Measurements from ENCODE around the gene KCNQ1OT1.
"Not testable (repeated sequence)": the region's sequence is repeated elsewhere in the genome, so short reads cannot be mapped to it uniquely, and the experiment has no call there.

Gene KCNQ1OT1

DNA sequence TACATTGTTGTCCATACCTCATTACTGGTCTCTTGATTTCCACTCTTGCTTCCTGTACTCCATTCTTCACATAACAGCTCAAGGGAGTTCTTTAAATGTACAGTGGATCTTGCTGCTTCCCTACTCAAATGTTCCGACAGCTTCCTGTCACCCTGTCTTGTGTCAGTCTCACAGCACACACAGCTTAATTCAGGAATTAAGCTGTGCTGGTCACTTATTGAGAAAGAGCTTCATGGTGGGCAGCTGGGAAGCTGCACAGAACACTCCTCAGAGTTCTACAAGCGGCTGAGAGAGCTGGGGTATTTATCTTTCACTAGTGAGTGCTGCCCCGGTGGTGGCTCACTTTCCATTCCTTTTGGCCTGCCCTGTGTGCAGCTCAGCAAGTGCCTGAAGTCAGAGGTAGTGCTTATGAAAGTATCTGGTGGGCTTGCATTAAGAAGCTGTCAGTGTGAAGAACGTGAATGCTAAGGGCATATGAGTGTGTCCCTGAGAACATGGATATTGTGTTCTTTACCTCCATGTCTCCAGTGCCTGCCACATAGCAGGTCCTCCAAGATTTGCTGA lies 48.7 kb downstream of the KCNQ1OT1 start:
- DNase-seq: no peak

DNA sequence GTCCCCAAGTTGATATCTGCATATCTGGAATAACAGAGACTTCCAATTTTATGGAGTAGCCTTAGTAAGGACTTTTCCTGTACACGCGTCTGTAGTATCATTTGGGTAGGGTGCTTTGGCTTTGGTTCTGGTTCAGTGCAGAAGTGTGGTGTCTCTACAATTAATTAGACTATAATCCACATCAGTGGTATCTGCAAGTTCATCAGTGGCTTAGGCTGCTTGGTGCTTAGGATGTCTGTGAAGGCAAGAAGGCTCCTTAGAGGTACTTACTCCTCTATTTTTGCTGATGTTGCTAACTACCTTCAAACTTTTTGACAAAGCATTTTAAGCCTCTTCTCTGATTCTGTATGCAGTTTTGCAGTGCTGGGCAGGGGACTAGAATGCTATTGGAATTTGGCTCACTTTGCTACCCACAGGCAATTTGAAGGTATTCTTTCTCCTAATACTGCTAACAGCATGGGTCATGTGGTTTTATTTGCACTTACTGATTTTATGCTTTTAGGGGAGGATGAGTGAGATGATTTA lies 49.4 kb downstream of the KCNQ1OT1 start:
- no peak for DNase-seq

DNA sequence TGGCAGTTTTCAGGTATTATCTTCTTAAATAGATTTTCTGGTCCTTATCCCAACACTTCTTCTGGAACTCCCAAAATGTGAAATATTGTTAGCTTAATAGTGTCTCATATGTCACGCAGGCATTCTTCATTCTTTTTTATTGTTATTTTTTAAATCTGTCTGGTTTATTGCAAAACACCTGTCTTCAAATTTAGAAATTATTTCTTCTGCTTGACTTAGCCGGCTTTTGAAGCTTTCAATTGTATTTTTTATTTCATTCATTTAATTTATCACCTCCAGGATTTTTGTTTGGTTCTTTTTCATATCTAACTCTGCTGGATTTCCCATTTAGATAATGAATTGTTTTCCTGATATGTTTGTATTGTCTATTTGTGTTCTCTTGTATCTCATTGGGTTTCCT lies 49.9 kb downstream of the KCNQ1OT1 start:
- DNase-seq: no peak

DNA sequence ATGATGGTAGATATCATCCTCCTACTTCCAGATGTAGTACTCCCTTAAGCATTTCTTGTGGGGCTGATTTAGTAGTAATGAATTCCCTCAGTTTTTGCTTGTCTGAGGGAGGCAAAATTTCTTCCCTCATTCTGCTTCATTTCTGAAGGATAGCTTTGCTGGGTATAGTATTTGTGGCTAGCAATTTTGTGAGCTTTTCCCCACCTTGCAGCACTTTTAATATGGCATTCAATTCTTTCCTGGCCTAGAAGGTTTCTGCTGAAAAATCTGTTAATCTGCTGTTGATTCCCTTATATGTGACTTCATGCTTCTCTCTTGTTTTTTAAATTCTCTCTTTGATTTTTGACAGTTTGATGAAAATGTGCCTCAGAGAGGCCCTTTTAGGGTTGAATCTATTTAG lies 50.4 kb downstream of the KCNQ1OT1 start:
- no peak for DNase-seq

DNA sequence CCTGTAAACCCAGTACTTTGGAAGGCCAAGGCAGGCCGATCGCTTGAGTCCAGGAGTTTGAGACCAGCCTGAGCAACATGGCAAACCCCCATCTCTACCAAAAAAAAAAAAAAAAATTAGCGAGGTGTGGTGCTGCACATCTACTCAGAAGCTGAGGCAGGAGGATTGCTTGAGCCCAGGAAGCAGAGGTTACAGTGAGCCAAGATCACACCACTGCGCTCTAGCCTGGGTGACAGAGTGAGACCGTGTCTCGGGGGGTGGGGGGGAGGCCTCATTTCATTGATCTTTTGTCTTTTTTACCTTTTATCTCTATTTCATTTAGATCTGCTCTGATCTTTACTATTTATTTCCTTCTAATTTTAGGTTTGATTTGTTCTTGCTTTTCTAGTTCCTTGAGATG lies 51.8 kb downstream of the KCNQ1OT1 start:
- no peak for DNase-seq

DNA sequence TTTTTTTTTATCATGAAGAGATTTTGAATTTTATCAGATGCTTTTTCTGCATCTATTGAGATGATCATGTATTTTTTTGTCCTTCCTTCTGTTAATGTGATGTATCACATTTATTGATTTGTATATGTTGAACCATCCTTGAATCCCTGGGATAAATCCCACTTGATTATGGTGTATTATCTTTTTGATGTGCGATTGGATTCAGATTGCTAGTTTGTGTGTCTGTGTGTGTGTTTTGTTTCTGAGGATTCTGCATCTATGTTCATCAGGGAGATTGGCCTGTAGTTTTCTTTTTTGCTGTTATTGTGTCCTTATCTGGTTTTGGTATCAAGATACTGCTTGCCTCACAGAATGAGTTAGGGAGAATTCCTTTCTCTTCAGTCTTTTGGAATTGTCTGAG lies 52.6 kb downstream of the KCNQ1OT1 start:
- no peak for DNase-seq

DNA sequence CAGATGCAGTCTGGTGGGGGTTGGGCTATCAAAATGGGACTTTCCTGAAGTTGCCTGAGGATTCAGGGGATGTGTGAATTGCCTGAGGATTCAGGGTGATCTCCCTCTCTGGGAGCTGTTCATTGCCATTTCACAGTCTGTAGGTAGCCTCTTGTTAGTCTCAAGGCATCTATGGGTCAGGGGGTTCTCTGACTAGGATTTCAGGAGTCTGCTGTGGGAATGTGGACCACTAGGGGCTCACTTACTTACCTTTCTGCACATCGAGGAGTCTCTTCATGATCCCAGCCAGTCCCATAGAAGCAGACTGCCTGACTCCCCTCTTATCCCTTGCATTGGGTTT lies 54.0 kb downstream of the KCNQ1OT1 start:
- DNase-seq: no peak

DNA sequence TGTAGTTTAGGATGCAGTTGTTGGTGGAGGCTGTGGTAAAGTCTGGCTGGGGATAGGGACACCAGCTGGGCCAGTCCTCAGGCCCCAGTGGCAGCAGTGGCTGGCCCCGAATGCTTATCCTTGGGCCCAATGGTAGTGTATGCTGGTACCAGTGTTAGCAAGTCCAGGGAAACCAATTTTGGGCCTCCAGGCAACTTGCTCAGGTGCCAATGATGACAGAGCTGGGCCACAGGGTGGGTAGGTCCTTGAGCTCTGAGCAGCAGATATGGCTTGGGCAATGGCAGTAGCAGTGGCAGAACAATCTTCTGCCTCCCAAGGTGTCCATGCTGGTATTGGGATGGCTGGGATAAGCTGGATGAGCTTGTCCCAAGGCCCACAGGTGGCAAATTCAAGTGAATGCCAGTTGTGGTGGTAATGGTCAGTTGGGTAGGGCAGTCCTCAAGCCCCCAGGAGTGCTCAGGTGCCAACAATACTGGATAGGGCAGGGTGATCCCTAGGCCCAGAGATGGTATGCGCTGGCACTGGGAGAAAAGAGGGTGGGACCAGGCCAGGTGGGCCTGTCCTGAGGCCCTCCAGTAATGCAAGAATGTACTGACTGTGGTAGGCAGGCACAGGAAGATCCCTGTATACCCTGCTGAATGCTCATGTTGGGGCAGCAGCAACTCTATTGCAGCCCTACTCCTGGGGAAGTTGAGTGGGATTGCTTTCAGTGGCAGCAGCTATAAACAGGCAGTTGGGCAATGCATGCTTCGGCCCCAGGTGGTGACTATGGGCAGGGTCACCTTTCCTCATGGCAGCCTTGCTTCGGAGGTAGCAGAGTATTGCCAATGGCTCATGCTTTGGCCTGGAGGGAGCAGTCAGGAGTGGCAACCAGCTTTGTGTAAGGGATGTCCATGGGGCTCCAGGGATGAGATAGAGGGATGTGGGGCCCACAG lies 54.7 kb downstream of the KCNQ1OT1 start:
- DNase-seq: no peak

DNA sequence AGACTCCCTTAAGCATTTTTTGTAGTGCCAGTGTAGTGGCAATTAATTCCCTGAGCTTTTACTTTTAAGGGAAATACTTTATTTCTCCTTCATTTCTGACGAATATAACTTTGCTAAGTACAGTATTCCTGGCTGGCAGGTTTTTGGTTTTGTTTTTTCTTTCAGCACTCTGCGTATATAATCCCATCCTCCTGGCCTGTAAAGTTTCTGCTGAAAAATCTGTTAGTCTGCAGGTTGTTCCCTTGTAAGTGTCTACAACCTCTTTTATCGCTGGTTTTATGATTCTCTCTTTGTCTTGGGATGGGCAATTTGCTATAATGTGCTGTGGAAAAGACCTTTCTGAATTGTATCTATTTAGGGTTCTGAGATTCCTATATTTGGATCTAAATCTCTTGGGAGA lies 56.0 kb downstream of the KCNQ1OT1 start:
- no peak for DNase-seq

DNA sequence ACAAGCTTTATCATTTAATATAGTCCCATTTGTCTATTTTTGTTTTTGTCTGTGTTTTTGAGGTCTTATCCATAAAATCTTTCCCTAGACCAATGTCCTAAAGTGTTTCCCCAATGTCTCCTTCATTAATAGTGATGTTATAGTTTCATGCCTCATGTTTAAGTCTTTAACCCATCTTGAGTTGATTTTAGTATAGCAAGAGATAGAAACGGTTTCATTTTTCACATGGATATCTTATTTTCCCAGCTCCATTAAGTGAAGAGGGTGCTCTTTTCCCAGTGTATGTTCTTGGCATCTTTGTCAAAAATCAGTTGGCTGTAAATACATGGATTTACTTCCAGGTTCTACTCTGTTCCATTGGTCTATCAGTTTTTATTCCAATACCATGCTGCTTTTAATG lies 58.2 kb downstream of the KCNQ1OT1 start:
- no peak for DNase-seq

DNA sequence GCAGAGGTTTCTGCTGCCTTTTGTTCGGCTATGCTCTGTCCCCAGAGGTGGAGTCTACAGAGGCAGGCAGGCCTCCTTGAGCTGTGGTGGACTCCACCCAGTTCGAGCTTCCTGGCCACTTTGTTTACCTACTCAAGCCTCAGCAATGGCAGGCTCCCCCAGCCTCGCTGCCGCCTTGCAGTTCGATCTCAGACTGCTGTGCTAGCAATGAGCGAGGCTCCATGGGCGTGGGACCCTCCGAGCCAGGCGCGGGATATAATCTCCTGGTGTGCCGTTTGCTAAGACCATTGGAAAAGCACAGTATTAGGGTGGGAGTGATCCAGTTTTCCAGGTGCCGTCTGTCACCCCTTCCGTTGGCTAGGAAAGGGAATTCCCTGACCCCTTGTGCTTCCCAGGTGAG lies 60.0 kb downstream of the KCNQ1OT1 start:
- not testable (repeated sequence) for DNase-seq

DNA sequence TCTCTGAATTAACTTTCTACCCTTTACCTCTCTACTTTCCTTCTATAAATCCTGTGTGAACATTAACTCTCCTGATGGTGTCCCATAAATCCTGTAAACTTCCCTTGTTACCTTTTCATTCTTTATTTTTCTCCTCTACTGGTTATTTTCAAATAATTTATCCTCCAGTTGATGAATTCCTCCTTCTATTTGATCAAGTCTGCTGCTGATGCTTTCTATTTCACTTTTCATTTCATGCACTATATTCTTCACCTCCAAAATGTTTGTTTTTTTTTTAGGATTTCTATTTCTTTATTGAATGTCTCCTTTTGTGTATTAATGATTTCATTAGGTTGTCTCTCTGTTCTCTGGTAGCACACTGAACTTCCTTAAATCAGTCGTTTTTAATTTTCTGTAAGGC lies 68.6 kb downstream of the KCNQ1OT1 start:
- DNase-seq: no peak

DNA sequence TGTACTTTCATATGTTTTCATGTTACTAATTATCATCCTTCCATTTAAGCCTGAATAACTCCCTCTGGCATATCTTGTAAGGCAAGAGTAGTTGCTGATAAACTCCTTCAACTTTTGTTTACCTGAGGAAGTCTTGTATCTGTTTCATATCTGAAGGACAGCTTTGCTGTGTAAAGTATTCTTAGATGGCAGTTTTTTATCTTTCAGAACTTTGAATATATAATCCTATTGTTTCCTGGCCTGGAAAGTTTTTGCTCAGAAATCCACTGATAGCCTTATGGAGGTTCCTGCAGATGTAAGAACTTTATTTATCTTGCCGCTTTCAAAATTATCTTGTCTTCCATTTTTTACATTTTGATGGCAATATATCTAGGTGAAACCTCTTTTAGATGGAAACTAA lies 69.1 kb downstream of the KCNQ1OT1 start:
- no peak for DNase-seq

DNA sequence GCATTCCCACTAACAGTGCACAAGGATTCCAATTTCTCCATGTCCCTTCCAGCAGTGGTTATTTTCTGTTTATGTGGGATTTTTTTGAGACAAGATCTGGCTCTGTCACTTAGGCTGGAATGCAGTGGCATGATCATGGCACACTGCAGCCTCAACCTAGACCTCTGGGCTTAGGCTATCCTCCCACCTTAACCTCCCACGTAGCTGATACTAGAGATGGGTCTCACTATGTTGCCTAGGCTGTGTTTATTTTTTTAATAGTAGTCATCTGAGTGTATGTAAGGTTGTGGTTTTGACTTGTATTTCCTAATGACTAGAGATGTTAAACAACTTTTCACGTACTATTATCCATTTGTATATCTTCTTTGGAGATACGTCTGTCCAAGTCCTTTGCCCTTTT lies 74.6 kb downstream of the KCNQ1OT1 start:
- no peak for DNase-seq

DNA sequence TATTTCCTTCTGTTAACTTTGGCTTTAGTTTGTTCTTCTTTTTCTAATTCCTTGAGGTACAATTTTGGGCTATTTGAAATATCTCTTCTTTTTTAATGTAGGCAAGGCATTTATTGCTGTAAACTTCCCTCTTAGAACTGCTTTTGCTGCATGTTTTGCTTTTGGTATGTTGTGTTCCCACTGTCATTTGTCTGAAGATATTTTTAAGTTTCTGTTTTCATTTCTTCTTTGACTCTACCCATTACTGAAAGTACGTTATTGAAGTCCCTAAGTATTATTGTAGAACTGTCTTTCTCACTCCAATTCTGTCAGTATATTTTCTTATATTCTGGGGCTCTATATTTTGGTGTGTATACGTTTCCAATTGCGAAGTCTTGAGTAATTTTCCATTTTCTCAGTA lies 77.9 kb downstream of the KCNQ1OT1 start:
- DNase-seq: no peak

DNA sequence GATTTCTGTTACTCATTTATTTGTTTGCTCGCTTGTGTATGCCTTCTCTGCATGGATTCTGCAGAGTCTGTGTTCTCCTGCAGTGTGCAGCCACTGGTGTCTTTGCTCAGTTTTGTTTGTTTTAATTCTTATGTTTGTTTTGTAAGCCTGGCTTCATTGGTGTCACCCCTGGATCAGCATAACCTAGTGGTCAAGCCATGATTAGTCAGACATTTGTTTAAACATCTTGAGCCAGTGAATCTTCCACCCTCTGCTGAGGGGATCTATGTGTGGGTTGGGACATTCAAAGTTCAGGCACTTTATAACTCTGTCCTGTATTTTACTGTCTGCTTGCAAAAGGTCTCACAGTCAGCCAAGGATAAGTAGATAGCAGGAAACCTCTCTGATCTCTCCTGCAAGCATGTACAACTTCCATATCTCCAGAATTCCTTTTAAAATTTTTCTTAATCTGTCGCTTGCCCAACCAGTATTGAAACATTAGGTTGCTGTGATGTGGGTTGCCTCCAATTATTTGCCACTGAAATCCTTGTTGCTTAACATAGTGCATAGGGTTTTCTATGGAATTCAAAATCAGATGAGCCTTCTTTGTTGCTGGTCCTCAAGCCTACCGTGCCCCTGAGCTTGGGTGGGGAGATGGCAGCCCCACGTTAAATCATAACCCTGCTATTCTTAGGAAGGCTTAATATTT lies 86.8 kb downstream of the KCNQ1OT1 start:
- DNase-seq: no peak

DNA sequence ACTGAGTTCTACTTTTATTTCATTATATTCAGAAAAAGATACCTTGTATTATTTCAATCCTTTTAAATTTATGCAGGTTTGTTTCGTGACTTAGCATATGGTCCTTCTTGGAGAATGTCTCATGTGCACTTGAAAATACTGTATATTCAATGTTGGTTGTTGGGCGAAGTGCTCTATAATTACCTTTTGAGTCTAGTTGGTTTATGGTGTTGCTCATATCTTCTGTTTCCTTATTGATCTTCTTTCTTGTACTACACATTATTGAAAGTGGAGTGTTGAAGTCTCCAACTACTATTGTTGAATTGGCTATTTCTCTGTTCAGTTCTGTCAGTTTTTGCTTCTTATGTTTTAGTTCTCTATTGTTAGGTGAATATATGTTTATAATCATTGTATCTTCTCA lies 90.4 kb downstream of the KCNQ1OT1 start:
- DNase-seq: no peak

DNA sequence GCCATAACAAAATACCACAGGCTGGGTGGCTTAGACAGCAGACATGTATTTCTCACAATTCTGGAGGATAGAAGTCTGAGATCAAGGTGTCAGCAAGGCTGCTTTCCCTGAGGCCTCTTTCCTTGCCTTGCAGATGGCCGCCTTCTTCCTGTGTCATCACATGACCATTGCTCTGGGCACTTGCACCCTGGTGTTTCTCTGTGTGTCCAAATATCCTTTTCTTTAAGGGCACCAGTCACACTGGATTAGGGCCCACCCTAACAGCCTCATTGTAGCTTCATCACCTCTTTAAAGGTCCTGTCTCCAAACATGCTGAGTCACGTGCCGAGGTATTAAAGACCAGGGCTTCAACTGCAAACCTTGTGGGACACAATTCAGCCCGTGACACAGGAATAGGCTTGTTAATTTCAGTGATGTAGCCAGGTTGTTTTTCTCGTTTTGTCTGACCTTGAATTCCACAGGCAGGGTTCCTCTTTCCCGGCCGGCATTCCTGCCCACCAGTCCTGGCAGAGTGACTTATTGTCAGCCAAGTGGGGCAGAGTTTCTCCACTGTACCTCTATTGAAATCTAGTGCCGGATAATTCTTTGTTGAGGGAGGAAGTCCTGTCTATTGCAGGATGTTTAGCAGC lies 100.1 kb downstream of the KCNQ1OT1 start:
- DNase-seq: no peak

DNA sequence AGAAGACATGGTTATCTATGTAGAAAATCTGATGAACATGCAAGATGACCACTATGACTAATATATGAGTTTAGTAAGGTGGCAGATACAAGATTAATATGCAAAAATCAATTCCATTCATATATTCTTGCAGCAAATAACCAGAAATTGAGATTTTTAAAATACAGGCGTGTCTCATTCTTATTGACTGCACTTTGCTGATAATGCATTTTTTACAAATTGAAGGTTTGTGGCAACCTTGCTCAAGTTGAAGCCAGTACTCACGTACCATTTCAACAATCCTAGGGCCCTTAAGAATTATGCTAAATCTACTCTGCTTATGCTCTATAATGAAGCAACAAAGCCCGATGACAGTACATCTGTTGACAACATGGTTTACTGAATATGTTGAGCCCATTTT lies 104.6 kb downstream of the KCNQ1OT1 start:
- no peak for DNase-seq

DNA sequence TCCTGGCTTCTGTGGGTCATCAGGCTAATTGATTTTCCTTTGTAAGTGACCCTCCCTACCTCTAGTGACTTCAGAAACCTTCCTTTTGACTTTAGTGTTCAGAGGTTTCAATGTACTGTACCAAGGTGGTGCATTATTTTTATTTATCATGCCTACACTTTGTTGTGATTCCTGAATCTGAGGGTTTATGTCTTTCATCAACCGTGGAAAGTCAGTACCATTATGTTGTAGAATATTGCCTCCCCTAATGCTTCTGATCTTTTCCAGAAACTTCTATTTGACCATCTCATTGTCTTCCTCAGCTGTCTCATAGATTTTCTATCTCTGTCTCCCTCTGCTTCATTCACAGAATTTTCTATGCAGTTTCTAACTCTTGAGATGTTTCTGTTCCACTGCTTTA lies 105.5 kb downstream of the KCNQ1OT1 start:
- no peak for DNase-seq

DNA sequence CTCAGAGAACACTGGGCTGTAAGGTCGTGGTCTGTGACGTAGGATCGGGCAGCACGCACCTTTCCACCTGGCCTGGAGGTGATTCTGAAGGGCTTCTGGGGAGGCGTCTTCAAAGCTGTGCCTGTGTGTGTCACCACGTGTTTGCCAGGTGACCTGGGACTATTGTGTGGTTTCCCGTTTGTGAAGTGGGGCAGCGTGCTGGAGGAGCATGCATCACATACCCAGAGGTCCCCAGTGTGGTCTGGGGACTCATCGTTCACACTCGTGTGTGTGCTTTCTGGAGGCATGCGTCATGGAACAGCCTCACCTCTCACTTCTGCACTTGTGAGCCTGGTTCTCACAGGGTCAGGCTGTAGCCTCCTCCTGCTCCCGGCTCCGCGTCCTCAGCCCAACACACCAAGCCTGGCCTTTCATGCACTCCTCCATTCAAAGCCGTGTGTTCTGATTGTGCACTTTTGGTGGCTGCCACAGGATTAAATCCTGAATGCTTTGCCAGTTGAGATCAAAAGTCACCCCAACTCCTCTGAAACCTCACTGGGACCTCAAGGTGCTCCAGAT lies 106.3 kb downstream of the KCNQ1OT1 start:
- DNase-seq: no peak

DNA sequence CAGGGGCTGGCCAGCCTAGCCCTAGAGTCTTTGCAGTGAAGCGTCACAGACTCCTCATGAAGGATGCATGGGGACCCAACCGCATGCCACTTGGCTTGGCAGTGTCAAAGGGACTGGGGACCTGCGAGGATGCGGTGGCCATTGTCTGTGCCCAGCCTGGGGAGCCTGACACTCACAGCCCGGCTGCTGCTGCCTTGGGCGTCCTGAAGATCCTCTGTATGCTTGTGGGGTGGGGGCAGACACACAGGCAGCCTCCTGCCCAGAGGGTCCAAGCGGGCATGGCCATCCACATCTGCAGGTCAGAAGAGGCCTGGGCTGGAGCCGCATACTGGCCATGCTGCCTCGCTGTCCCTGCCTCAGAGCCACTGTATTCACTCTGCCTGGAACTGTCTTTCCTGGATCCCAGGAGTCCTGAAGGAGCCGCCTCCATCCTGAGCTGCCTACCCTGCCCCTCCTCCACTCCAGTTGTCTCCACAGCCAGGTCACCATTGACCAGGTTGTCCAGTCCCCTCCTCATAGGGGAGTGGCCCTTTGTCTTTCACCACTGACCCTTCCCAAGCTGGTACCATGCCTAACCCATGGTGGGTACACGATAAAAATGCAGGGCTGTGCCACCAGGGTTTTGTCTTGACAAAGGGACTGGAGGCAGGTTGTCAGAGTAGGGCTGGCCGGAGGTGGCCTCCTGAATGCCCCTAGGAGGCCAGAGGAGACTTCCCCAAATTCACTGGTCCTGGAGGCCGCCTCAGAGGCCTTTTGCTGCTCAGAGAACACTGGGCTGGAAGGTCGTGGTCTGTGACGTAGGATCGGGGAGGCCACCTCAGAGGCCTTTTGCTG lies 107.0 kb downstream of the KCNQ1OT1 start:
- no peak for DNase-seq

Data from activated CD4-positive, alpha-beta T cell treated with anti-CD3 and anti-CD28 coated beads, Interleukin-2, Interleukin-6, amounts not matched to agents 100 ng/mL and 50 ng/mL, durations not matched to agents 16 hours and 8 hours (primary cell).